Raji (cell line): Measurements from ENCODE around the gene ZSWIM1.
A peak's percentile ranks its signal among the peaks of the same experiment; 100 is the strongest.

Source experiments
- POLR2A ChIP-seq: IDR thresholded peaks from 2 replicates; pipeline ENCODE4 v1.6.1; 2011; ENCODE audit warnings: low read depth, low read length, control low read depth; ENCODE audit not compliant: insufficient read depth

ZSWIM1 gene

GRCh38 chr20:45924391-45925261, 43.6 kb downstream of the ZSWIM1 start:
- TF ChIP-seq POLR2A = no peak

DNA sequence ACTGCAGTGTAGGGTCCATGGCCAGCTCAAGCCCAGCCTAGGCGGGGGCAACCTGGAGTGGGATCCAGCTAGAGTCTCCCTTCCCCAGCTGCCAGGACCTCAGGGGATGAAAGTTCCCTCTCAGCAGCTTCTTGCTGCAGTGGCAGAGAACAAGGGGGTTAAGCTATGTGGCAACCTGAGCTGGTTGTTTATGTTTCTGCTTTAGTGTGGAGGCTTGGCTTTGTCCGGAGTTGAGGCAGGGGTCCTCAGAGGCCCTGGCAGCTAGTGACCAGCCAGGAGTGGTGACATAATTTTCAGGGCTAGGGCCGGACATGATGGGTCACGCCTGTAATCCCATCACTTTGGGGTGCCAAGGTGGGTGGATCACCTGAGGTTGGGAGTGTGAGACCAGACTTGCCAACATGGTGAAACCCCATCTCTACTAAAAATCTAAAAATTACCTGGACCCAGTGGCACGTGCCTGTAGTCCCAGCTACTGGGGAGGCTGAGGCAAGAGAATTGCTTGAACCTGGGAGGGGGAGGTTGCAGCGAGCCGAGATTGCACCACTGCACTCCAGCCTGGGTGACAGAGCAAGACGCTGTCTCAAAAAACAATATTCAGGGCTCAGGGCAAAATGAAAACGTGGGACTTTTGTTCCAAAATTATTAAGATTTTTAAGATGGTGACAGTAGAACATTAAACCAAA, 44.9 kb downstream of the ZSWIM1 start:
- TF ChIP-seq POLR2A = no peak

DNA sequence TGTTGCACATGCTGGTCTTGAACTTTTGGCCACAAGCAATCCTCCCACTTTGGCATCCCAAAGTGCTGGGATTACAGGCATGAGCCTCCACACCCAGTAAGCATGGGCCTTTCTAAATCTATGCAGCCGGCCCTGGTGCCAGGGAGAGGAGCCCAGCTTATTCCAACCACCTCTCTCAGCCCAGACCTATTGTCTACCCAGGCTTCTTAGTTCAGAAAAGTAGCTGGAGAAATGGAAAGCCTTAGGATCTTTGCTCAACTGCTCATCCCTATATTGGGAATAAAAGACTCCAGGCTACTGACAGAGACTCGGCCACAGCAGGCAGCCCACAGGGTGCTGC, 45.7 kb downstream of the ZSWIM1 start:
- TF ChIP-seq POLR2A = no peak

DNA sequence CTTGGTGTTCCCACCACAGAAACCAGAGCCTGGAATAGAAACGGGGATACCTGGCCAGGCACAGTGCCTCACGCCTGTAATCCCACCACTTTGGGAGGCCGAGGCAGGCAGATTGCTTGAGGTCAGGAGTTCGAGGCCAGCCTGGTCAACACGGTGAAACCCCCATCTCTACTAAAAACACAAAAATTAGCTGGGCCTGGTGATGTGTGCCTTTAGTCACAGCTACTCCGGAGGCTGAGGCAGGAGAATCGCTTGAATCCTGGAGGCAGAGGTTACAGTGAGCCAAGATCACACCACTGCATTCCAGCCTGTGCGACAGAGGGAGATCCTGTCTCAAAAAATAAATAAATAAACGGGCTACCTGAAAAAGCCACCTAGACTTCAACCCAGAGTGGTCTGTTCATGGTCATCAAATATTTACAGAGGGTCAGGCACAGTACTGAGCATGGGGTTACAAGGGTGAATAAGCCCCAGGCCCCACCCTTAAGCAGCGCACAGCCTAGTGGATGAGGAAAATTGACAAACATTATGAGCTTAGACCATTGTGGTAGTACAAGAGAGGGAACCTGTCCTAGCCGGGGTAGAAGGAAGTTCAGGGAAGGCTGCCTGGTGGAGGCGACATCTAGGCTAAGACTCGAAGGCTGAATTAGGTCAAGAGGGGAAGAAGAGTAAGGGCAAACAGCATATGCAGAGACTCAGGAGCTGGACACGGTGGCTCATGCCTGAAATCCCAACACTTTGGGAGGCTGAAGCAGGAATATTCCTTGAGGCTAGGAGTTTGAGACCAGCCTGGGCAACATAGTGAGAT, 46.2 kb downstream of the ZSWIM1 start:
- TF ChIP-seq POLR2A = peak; percentile 22; the same call in 1 of the 2 replicates

- TF ChIP-seq POLR2A = no peak
Measured at GRCh38 chr20:45933266-45934045, 52.4 kb downstream of the ZSWIM1 start.

- TF ChIP-seq POLR2A = no peak
Measured at GRCh38 chr20:45934046-45934585, 53.1 kb downstream of the ZSWIM1 start.
